HG03175 (cell line): ENCODE data around the gene CYGB.
"Not testable (repeated sequence)": the region's sequence is repeated elsewhere in the genome, so short reads cannot be mapped to it uniquely, and the experiment has no call there.

ENCODE experiments used
- ATAC-seq: cut with Tn5 transposase; IDR thresholded peaks from one replicate; pipeline ENCODE4 v1.9.1; 2021; ENCODE audit warnings: mild to moderate bottlenecking, moderate library complexity; ENCODE audit not compliant: unreplicated experiment

Gene CYGB

GRCh38 chr17:76567634-76568432 is 30.3 kb upstream of the CYGB start:
- ATAC-seq = no peak

- no peak for ATAC-seq
Observed at GRCh38 chr17:76566988-76567431, 29.5 kb upstream of the CYGB start.

DNA sequence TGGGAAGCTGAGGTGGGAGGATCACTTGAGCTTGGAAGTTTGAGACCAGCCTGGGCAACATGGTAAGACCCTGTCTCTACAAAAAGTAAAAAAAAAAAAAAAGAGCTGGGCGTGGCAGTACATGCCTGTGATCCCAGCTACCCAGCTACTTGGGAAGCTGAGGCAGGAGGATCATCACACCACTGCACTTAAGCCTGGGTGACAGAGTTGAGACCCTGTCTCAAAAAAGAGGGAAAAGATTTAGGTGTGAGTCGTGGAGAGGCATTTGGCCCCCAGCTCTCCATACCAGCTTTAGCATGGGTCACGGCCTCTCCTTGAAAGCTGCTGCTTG is 29.1 kb upstream of the CYGB start:
- ATAC-seq = no peak

GRCh38 chr17:76565728-76566612 is 28.5 kb upstream of the CYGB start:
- ATAC-seq = no peak

GRCh38 chr17:76564991-76565727 is 27.6 kb upstream of the CYGB start:
- not testable (repeated sequence) for ATAC-seq

- ATAC-seq = not testable (repeated sequence)
Observed at GRCh38 chr17:76563359-76563758, 25.9 kb upstream of the CYGB start.

- ATAC-seq = no peak
Observed at GRCh38 chr17:76562734-76563148, 25.2 kb upstream of the CYGB start.

DNA sequence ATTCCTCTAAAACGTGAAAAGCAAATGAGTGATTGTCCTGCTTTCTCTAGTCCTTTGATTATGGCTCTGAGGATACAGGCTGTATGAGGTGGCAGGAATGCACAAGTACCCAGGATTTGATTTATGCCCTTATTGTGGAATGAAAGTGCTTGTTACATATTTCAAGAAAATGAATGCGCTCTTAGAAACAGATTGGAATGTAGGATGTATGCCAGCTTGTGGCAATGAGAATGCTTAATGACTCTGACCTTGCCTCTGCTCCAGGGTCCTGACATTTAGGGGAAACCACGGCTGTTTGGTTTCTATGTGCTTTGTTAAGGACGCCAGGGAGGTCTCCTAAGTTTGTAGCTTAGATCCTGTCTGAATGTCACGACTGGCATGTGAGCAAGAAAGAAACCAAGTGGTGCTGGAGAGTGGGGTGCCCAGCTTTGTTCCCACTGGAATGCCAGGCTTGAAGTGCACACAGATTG is 24.3 kb upstream of the CYGB start:
- no peak for ATAC-seq

DNA sequence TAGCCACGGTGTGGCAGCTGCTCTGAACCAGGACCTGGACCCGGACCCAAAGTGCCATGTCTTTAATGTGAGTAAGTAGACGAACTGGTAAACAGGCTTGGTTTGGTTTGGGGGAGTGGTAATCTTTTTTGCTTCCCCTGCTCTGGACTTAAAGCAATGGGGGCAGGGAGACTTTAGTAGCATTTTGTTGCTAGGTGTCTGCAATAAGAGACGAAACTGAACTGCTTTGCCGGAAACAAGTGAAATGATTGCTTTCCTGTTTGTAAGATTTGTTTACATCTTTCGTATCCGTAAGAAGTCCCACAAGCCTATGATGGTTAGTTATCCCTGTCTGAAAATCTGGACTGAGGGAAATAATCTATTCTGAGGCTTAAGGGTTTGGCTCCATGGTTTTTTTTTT is 23.8 kb upstream of the CYGB start:
- ATAC-seq = no peak

- no peak for ATAC-seq
Observed at GRCh38 chr17:76560877-76561221, 23.3 kb upstream of the CYGB start.

DNA sequence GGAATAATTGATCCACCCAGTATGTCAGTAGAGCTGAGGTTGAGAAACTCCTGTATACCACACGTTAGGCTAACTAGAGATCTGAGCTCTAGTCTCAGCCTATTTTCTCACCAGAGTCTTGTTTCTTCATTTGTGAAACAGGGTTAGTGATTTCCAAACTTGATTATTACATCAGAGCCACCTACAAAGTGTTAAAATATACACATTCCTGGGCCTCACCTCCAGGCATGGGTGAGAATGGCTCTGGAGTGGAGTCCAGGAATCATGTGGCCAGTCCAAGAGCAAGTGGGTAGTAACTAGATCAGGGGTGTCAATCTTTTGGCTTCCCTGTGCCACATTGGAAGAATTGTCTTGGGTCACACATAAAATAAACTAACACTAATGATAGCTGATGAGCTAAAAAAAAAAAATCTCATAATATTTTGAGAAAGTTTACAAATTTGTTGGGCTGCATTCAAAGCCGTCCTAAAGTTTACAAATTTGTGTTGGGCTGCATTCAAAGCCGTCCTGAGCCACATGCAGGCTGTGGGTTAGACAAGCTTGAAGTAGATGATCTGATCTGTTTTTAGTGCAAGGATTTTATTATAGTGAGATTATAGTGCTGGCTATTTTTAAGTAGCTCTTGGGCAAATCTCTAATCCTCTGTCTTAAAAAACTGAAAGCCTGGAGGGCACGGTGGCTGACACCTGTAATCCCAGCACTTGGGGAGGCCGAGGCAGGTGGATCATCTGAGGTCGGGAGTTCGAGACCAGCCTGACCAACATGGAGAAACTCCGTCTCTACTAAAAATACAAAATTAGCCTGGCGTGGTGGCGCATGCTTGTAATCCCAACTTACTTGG is 22.7 kb upstream of the CYGB start:
- no peak for ATAC-seq

- not testable (repeated sequence) for ATAC-seq
Observed at GRCh38 chr17:76559460-76559859, 22.0 kb upstream of the CYGB start.

- ATAC-seq = no peak
Observed at GRCh38 chr17:76558198-76559095, 20.9 kb upstream of the CYGB start.

DNA sequence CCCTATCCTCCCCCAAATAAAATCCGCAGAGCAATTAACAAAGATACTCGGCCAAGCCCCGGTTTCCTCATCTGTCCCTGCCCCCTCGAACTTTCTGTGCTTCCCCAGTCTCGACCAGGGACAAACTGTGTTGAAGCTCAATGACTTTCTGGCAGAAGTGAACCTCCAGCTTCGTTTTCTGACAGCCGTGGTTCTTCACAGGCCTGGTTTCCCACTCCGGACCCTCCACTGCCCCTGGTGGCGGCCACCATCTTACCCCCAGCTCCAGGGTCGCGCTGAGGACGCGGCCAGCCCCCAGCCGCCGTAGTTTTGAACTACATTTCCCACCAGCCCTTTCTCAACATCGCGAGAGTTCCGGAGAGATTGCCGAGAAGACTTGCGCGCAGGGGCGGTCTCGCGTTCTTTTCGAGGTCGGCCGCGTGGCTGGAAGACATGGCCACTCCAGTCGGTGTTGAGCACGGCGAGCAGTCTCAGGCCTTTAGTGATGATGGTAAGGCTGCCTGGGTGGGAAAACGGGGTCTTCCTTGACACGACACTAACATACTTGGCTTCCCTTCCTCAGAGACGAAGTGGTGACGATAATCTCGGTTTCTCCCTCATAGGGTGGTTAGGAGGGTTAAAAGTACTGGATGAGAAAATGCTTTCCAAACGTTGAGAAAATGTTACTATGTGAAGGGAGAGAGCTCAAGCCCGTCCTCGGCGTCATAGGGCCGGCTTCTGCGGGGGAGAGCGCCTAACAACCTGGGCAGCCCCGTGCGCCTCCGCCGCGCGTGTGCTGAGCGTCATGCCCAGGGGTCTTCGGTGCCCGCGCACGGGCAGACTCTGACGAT is 20.1 kb upstream of the CYGB start:
- peak; percentile 87 for ATAC-seq

DNA sequence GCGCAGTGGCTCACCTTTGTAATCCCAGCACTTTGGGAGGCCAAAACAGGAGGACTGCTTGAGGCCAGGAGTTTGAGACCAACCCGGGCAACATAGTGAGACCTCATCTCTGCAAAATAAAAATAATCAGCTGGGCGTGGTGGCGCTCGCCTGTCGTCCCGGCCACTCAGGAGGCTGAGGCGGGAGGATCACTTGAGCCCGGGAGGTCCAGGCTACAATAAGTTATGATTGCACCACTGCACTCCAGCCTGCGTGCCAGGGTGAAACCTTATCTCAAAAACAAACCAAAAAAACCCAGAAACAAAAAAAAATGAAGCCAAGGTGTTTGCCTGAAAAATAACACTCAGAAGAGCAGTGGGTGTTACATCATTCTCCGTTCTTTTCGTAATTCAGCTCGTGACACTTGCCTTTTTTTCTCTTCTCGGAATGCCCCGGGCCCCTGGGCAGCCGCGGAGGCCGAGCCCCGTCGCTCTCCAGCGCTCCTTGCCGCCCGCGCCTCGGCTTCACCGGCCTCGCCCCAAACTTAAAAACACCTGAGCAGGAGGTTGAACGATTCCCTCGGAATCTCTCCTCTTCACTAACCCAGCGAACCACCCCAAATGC is 19.4 kb upstream of the CYGB start:
- ATAC-seq = no peak

- ATAC-seq = no peak
Observed at GRCh38 chr17:76554131-76554530, 16.6 kb upstream of the CYGB start.

DNA sequence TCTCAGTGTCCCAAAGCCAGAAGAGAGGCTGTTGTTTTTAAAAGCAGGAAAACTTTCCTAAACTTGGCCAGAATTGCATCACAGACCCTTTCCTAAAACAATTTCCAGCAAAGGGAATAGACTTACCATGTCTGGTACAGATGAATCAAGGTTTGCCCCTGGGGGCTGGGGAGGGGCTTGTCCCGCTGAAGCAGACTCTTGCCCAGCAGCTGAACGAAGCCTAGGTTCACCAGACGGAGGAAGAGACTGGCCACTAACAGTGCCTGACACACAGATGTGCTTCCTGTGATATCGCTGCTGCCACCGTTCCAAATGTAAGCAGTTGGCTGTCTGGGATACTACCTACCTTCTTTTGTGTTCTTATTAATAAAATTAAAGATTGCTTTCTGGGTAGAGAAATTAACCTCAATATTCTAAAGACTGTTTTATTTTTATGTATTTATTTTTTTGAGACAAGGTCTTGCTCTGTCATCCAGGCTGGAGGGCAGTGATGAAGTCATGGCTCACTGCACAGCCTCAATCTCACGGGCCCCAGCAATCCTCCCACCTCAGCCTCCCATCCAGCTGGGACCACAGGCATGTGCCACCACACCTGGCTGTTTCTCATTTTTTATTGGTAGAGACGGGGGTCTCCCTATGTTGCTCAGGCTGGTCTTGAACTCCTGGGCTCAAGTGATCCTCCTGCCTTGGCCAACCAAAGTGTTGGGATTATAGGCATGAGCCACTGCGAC is 15.8 kb upstream of the CYGB start:
- ATAC-seq = no peak
